ENCODE data around the gene BABAM2.

Gene BABAM2

GRCh38 chr2:28294451-28294850 lies 403.9 kb downstream of the BABAM2 start:
- no peak for DNase-seq

GRCh38 chr2:28296243-28296642 lies 405.7 kb downstream of the BABAM2 start:
- DNase-seq = no peak

- DNase-seq = no peak
Measured at GRCh38 chr2:28296904-28297303, 406.4 kb downstream of the BABAM2 start.

GRCh38 chr2:28297531-28297930 lies 407.0 kb downstream of the BABAM2 start:
- no peak for DNase-seq

- no peak for DNase-seq
Measured at GRCh38 chr2:28298406-28298805, 407.9 kb downstream of the BABAM2 start.

GRCh38 chr2:28300485-28301341 lies 410.2 kb downstream of the BABAM2 start:
- DNase-seq = no peak

- no peak for DNase-seq
Measured at GRCh38 chr2:28305202-28305601, 414.7 kb downstream of the BABAM2 start.

- DNase-seq = no peak
Measured at GRCh38 chr2:28310107-28310506, 419.6 kb downstream of the BABAM2 start.

- no peak for DNase-seq
Measured at GRCh38 chr2:28311660-28312249, 421.2 kb downstream of the BABAM2 start.

- DNase-seq = no peak
Measured at GRCh38 chr2:28312307-28313219, 422.0 kb downstream of the BABAM2 start.

- no peak for DNase-seq
Measured at GRCh38 chr2:28313220-28313784, 422.8 kb downstream of the BABAM2 start.

- no peak for DNase-seq
Measured at GRCh38 chr2:28314968-28315367, 424.4 kb downstream of the BABAM2 start.

- DNase-seq = no peak
Measured at GRCh38 chr2:28316546-28317335, 426.2 kb downstream of the BABAM2 start.

GRCh38 chr2:28317390-28317789 lies 426.9 kb downstream of the BABAM2 start:
- no peak for DNase-seq

- no peak for DNase-seq
Measured at GRCh38 chr2:28318023-28318422, 427.5 kb downstream of the BABAM2 start.

- no peak for DNase-seq
Measured at GRCh38 chr2:28318462-28319117, 428.1 kb downstream of the BABAM2 start.

GRCh38 chr2:28319118-28320008 lies 428.8 kb downstream of the BABAM2 start:
- no peak for DNase-seq

- no peak for DNase-seq
Measured at GRCh38 chr2:28320009-28320365, 429.5 kb downstream of the BABAM2 start.

GRCh38 chr2:28320371-28320770 lies 429.8 kb downstream of the BABAM2 start:
- no peak for DNase-seq

GRCh38 chr2:28321426-28321825 lies 430.9 kb downstream of the BABAM2 start:
- no peak for DNase-seq

GRCh38 chr2:28322051-28322450 lies 431.5 kb downstream of the BABAM2 start:
- DNase-seq = no peak
